ENCODE measurements around the gene SLC12A8.

Gene SLC12A8

DNA sequence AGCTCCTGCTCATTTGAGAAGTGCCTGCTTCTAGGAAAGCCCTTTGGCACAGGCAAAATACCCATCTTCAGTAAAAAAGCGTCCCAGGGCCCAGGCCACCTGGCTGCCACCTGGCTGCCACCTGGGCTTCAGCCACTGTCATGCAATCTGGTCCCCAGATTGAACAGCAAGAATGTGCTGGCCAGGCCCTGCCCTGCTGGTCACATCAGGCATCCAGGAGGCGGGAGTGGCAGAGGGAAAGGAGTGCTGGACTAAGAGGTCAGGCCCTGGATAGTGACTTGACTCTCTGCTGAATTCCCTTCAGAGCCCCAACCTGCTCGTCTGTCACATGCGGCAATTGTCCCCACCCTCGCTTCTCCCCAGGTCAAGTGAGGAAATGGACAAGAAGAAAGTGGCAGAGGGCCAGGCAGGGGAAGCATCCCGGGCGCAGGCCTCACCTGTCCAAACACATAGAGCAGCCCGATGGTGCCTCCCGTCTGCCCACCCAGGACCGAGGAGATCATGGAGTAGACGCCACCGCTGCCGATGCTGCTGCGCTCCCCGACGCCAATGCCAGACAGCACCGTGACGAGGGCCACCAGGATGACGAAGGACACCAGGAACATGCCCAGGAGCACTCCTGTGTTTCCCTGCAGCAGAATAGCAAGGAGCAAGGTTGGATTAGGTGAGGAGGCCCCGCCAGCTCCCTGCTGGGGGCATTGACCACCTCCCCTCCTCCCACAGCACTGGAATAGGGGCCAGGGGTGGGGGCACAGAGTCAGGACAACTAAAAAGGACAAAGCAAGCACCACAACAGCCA is 25.5 kb downstream of the SLC12A8 start:
- no peak for DNase-seq (ENCODE audit: low spot score)

DNA sequence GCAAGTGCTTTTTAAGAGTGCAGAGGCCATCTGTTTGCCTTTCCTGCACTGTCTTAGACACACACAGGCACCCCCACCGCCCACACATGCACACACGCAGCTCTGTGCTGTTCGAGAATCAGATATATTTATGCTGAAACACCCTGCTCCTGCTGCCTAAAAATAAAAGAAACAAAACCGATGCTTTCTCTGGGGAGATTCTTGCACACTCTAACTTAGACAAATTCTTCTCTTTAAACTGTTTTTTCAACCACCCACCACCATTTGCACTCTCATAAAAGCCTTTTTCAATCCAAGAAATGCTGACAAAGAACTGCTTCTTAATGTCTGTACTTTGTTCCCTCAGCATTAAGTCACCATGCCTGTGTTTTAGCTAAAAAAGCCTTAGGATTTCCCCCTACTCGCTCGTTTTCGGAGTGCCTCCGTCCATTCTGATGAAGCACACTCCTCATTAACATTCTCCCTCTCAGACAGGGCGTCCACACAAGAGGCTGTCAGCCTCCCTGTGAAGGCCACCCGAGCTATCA is 26.2 kb downstream of the SLC12A8 start:
- no peak for DNase-seq (ENCODE audit: low spot score)

- DNase-seq (ENCODE audit: low spot score) = no peak
Measured at GRCh38 chr3:125185805-125186204, 26.7 kb downstream of the SLC12A8 start.

DNA sequence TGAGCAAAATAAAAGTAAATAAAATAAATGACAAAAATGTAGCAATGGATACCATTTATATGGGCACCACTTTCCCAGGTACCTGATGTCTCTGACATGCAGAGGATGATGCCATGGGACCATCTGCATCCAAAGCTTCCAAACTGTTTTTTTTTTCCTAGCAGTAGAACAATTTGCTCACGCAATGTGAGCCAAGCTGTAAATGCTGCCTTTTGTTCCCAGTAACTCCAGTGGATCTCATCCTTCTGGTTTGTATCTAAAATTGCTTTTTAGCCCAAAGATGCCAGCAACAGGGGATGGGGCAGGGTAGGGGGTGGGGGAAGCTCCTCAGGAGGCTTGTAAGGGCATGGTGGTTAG is 32.7 kb downstream of the SLC12A8 start:
- no peak for DNase-seq (ENCODE audit: low spot score)

GRCh38 chr3:125179143-125179883 is 33.2 kb downstream of the SLC12A8 start:
- DNase-seq (ENCODE audit: low spot score) = no peak

DNA sequence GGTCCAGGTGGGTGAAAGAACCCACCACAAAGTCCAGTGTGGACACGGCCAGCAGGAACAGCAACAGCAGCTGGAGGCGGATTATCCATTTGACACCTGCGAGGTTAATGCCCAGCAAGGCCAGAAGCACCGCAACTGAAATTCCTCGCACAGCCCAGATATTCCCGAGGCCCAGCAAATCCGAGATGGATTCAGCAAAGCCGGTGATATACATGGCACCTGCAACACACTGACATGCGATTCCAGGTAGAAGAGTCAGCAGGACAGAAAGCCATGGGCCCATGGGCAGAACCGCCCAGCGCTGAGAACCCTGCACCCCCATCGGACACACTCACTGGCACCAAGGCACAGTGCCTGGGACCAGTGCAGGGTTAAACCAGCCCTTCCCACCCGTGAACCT is 34.8 kb downstream of the SLC12A8 start:
- DNase-seq (ENCODE audit: low spot score) = no peak

DNA sequence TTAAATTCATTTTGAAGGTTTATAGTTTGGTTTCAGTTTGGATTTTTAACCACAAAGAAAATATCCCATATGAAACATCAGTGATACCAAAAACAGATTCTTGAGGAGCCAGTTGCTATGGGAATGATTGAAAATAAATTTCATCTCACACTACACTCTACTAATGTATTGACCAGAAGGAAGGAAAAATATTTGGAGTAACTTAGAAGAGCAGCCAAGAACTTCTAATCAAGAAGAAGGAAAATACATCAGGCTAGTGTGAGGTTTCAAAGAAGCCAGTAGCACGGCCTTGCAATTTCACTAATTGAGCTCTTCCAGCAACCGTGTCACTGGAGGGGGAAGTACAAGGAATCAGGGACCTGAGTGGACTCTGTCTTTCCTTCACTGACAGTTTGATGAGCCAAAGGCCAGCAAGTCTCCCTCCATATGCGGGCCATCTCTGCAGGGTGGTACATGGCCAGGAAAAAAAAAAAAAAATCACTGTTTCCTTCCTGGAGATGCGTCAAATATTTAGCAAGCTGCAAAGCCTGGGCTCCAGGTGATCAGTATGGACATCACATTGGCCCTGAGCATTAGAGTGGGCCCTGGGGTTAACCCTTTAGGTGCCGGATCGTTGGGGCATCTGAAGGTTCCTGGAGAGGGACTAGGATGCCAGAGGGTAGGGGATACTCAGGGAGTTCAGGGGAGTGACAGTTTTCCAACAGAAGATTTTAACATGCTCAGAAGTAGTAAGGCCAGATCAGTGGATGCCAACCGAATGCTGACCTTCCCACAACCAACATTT is 37.1 kb downstream of the SLC12A8 start:
- no peak for DNase-seq (ENCODE audit: low spot score)

- DNase-seq (ENCODE audit: low spot score) = no peak
Measured at GRCh38 chr3:125172346-125172745, 40.2 kb downstream of the SLC12A8 start.

DNA sequence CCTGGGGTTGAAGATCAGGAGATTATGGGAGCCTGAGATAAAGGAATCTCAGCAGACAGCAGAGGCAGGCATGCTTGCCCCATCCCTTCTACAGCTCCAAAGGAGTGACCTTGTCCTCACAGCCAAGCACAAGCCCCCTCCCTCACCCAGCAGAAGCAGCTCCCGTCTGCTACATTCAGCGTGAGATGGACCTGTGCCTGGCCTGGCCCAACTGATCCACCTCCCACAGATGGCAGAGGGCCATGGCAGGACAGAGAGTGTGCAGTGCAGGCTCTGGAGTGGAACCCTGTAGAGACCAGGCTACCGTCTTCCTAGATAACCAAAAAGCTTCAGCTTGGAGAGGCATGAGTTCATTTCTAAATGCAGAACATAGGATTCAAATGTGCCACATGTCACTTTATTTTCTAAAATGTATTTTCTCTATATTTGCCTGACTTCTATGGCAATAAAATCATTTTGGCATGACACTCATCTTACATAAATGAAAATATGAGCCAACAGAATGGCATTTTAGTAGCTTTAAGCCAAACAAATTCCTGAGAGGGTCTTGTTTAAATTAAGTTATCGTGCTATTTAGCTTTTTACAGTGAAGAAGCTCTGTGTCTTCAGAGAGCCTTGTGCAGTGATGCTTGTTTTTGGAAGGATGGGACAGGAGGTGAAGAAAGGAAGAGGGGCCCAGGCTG is 43.7 kb downstream of the SLC12A8 start:
- no peak for DNase-seq (ENCODE audit: low spot score)

DNA sequence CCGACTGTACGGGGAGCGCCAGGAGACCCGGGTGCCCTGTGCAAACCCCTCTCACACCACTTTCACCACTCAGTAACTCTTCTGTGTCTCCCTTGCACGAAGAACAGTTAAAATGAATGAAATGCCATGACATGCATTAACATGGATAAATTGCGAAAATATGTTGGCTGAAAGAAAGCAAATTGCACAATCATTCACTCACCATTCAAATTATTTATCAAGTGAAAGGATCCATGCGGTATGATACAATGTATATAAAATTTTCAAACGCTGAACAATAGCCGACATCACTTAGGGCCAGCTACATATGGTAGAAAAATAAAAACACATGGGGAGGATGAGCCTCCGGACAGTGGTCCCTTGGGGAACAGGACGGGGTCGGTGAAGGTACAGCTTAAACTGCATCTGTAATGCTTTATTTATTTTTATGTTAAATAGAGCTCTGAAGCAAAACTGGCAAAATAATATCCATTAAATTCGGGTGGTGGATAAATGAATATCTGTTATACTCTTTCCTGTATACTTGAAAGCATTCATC is 45.9 kb downstream of the SLC12A8 start:
- no peak for DNase-seq (ENCODE audit: low spot score)

DNA sequence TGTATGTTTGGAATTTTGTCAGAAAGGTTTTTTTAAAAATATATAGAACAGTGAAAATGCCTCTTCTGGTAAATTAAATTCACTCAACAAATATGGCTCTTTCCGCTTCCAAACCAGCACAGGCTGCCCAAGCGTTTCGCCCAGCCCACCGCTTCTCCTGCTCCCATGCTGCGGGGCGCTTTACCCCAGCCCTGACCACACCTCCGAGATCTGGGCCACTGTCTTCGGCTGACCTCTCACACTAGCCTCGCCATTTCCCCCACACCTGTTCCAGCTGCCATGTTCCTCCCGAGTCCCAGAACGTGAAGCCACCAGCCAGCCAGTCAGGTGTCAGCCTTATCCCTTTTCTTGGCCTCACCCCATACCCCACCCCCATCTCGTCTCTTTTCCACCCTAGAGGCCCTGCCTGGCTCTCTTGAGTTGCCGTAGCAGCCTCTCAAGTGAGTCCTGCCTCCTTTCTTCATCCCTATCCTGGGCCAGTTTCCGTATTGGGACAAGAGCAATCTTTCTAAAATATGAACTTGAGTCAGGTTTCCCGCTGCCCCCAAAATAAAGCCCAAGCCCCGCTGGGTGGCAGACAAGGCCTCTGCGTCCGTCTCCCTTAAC is 46.5 kb downstream of the SLC12A8 start:
- DNase-seq (ENCODE audit: low spot score) = no peak

GRCh38 chr3:125165189-125165947 is 47.2 kb downstream of the SLC12A8 start:
- no peak for DNase-seq (ENCODE audit: low spot score)

- DNase-seq (ENCODE audit: low spot score) = no peak
Measured at GRCh38 chr3:125163739-125164601, 48.6 kb downstream of the SLC12A8 start.

- no peak for DNase-seq (ENCODE audit: low spot score)
Measured at GRCh38 chr3:125161607-125162219, 50.8 kb downstream of the SLC12A8 start.

DNA sequence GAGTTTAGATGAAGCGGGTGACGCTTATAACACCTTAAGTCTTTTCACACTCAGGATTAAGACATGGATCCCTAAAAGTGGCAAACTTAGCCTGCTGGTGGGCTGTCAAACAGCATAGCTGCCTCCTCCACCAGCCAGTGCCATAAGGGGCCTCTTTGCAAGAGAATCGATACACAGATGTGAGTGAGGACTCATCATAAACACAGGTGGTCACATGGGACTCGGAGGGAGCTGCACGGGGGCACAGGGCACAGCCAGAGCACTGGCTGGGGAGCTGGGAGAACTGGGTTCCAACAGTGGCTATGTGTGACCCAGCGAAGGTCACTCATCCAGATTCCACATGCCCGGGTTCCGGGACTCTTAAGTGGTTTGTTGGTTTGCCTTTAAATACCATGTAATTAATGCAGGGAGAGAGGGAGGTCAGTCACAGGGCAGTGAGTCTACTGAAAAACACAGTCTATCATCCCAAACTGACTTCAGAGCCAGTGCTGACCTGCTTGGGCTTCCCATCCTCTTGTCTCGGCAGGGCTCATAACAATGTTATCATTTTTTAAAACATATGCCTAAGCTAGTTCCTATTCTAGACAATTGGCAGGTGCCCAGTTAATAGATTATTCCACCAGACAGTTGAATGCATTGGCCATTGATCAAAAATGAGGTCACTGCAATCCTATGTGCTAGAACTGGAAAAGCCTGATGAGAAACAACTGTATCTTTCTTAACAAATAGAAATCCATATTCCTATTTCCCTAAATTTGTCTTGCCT is 51.8 kb downstream of the SLC12A8 start:
- DNase-seq (ENCODE audit: low spot score) = no peak

- DNase-seq (ENCODE audit: low spot score) = no peak
Measured at GRCh38 chr3:125157183-125157582, 55.4 kb downstream of the SLC12A8 start.

- no peak for DNase-seq (ENCODE audit: low spot score)
Measured at GRCh38 chr3:125156456-125156855, 56.1 kb downstream of the SLC12A8 start.

GRCh38 chr3:125154800-125155269 is 57.7 kb downstream of the SLC12A8 start:
- DNase-seq (ENCODE audit: low spot score) = no peak
